GM12878 (cell line): Measurements from ENCODE around the gene SLC22A23. TPM values are rescaled to one million over a fixed set of nuclear protein-coding genes. Genes with fewer than 3 reads are reported as not detected.

Experiments
- ATAC-seq: fragments of 200-7000 bp; cut with Tn5 transposase; 3 replicates; pipeline ENCODE4 v1.9.1; 2020; ENCODE audit warnings: mild to moderate bottlenecking, moderate library complexity
- BruUV-seq: library from RNA; stranded (reverse); fragments of 400-500 nt; replicated peaks from 2 replicates; lab custom pipeline; 2021; lab: Mats Ljungman, UMichigan
- CTCF ChIA-PET: fragments of 300-600 bp; sonication (Branson Sonifier 250); formaldehyde crosslinking; extraction: SDS; loops from one replicate; lab custom pipeline; 2021; ENCODE audit warnings: inconsistent platforms; lab: Yijun Ruan, JAX
- POLR2A ChIA-PET: fragments of 350-600 bp; formaldehyde crosslinking; extraction: SDS; loops from one replicate; lab custom pipeline; 2021; ENCODE audit warnings: inconsistent platforms; lab: Charles Lee
- RAD21 ChIA-PET: fragments of 300-600 bp; sonication (Branson Sonifier 250); formaldehyde crosslinking; loops from one replicate; lab custom pipeline; 2023; ENCODE audit warnings: antibody characterized with exemption; ENCODE audit not compliant: unreplicated experiment; lab: Charles Lee
- SMC1A ChIA-PET: fragments of 300-600 bp; sonication (Branson Sonifier 250); formaldehyde crosslinking; loops from one replicate; lab custom pipeline; 2023; ENCODE audit not compliant: unreplicated experiment, uncharacterized antibody; lab: Charles Lee
- DNase-seq: peaks from one replicate; pipeline ENCODE4 v3.0.0-alpha.2; 2011; ENCODE audit warnings: low read depth, low spot score
- FAIRE-seq: peaks from 3 replicates; lab custom pipeline; 2011; peaks lifted over from hg19 to GRCh38; lab: Jason Lieb, UNC
- H2AFZ ChIP-seq: 2 replicates; pipeline ENCODE4 v1.6.0; 2011; ENCODE audit warnings: low read depth, low read length, control low read depth; ENCODE audit not compliant: control insufficient read depth
- H3K27ac ChIP-seq: 2 replicates; pipeline ENCODE4 v1.5.1; 2011; ENCODE audit warnings: control low read depth; ENCODE audit not compliant: control insufficient read depth, insufficient read depth
- H3K27me3 ChIP-seq, 2 experiments: replicated peaks in 1 of 2; 2 replicates each; pipeline versions ENCODE4 v1.6.0 to v1.6.1; 2011; ENCODE audit warnings: low read length in 1 of 2; ENCODE audit not compliant: control insufficient read depth in 2 of 2, insufficient read depth in 2 of 2
- H3K36me3 ChIP-seq, 2 experiments: 2 replicates each; pipeline ENCODE4 v1.5.1; 2011; ENCODE audit warnings: low read length in 1 of 2; ENCODE audit not compliant: control insufficient read depth in 2 of 2, insufficient read depth in 2 of 2
- H3K4me1 ChIP-seq: 2 replicates; pipeline ENCODE4 v1.6.1; 2011; ENCODE audit warnings: mild to moderate bottlenecking, low read length, moderate library complexity, mixed read lengths; ENCODE audit not compliant: control insufficient read depth, insufficient read depth
- H3K4me2 ChIP-seq: 2 replicates; pipeline ENCODE4 v1.6.0; 2011; ENCODE audit warnings: control low read depth; ENCODE audit not compliant: control insufficient read depth, insufficient read depth
- H3K4me3 ChIP-seq: fragments of 200-600 bp; sonication (generic); 2 replicates; pipeline ENCODE4 v1.5.1; 2016
- H3K79me2 ChIP-seq: 2 replicates; pipeline ENCODE4 v1.6.0; 2011; ENCODE audit warnings: low read length; ENCODE audit not compliant: control insufficient read depth, insufficient read depth
- H3K9ac ChIP-seq: 2 replicates; pipeline ENCODE4 v1.8.0; 2011; ENCODE audit warnings: low read length, control low read depth, mixed read lengths; ENCODE audit not compliant: control insufficient read depth, insufficient read depth
- H3K9me3 ChIP-seq: replicated peaks from 3 replicates; pipeline ENCODE4 v1.5.1; 2011; ENCODE audit warnings: mild to moderate bottlenecking, low read length; ENCODE audit not compliant: control insufficient read depth, insufficient read depth
- H4K20me1 ChIP-seq: 2 replicates; pipeline ENCODE4 v1.6.0; 2011; ENCODE audit not compliant: control insufficient read depth, insufficient read depth
- CEBPB ChIP-seq, 2 experiments: fragments of 150-350 bp in 1 of 2; IDR thresholded peaks; 2 replicates each; pipeline ENCODE4 v1.6.1; 2012 to 2014; ENCODE audit warnings: low read depth in 2 of 2, low read length in 2 of 2, borderline replicate concordance in 1 of 2, inconsistent platforms in 1 of 2
- NFIC ChIP-seq: IDR thresholded peaks from 2 replicates; pipeline ENCODE4 v1.6.1; 2012; ENCODE audit warnings: low read depth, mild to moderate bottlenecking, inconsistent platforms, low read length, moderate library complexity
- NFYB ChIP-seq: IDR thresholded peaks from 2 replicates; pipeline ENCODE4 v1.6.1; 2011; ENCODE audit warnings: low read depth, mild to moderate bottlenecking, low read length, improper control_type of control experiment, moderate library complexity; ENCODE audit not compliant: insufficient read depth
- NKRF ChIP-seq: fragments of 450-650 bp; conservative IDR thresholded peaks from 2 replicates; pipeline ENCODE4 v1.6.1; 2017; ENCODE audit warnings: mild to moderate bottlenecking, moderate library complexity
- PAX8 ChIP-seq: fragments of 450-650 bp; IDR thresholded peaks from 2 replicates; pipeline ENCODE4 v1.6.1; 2017; ENCODE audit warnings: mild to moderate bottlenecking, moderate library complexity
- PML ChIP-seq: IDR thresholded peaks from 2 replicates; pipeline ENCODE4 v1.6.1; 2012; ENCODE audit warnings: low read length, inconsistent platforms
- POLR2A ChIP-seq: IDR thresholded peaks from 2 replicates; pipeline ENCODE4 v1.6.1; 2011; ENCODE audit warnings: low read depth, mild to moderate bottlenecking, low read length
- POU2F2 ChIP-seq: IDR thresholded peaks from 3 replicates; pipeline ENCODE4 v1.6.1; 2011; ENCODE audit warnings: low read depth, mild to moderate bottlenecking, low read length, borderline replicate concordance
- WGBS: methylation state at CpG from one replicate; pipeline ENCODE4 v1.1.6; 2016; ENCODE audit warnings: low lambda C conversion rate; ENCODE audit not compliant: insufficient replicate concordance, insufficient coverage; ENCODE audit errors: missing lambda C conversion rate; 5-methylcytosine and 5-hydroxymethylcytosine counted together
- in situ Hi-C: fragments of 300-500 bp; cut with MboI; formaldehyde crosslinking; loops from 9 replicates; pipeline ENCODE4 v1.14.3; 2018; ENCODE audit warnings: mixed read lengths
- intact Hi-C: fragments of 100-400 bp; cut with micrococcal nuclease; formaldehyde crosslinking; loops from one replicate; pipeline ENCODE4 v1.14.2; 2022; ENCODE audit not compliant: unreplicated experiment
- polyA plus RNA-seq, 11 experiments: library from polyadenylated mRNA; depleted of rRNA in 4 of 11; unstranded in 6 of 11; stranded (reverse) in 5 of 11; fragments of >200 nt; fragmentation: Nextera tagmentation in 4 of 11; fragmentation: Illumina TruSeq in 1 of 11; extraction: Ambion mirVana in 4 of 11; extraction: Trizol in 1 of 11; gene quantifications; 1 replicate in 1 of 11; 2 replicates in 10 of 11; pipeline versions ENCODE4 v1.2.1 to v1.2.3, GENCODE V29; 2011 to 2016; ENCODE audit warnings: inconsistent platforms in 2 of 11, missing spikeins in 2 of 11, low read depth in 1 of 11
- total RNA-seq, 4 experiments: library from RNA; depleted of rRNA in 3 of 4; stranded (reverse); fragments of >200 nt in 3 of 4; fragmentation: Illumina TruSeq in 1 of 4; extraction: Trizol in 1 of 4; gene quantifications; 2 replicates each; pipeline versions ENCODE4 v1.2.1 to v1.2.3, GENCODE V29; 2013 to 2021
- TF ChIP-seq, protein P1 (sequence below): fragments of 150-350 bp; IDR thresholded peaks from 2 replicates; pipeline ENCODE4 v1.6.1; 2014; ENCODE audit warnings: mild to moderate bottlenecking, low read depth, low read length

The SLC22A23 gene
- total and polyA plus RNA-seq, 10 of the 15 experiments (the other 5 are each of a cell fraction or from before 2014, with no cell fraction given), result 0.20 to 2.4 (median 0.74) TPM

GRCh38 chr6:3297006-3297405, 159.8 kb downstream of the SLC22A23 start:
- POLR2A ChIA-PET, result no interaction called here
- no peak overlapping the region for H3K4me2 ChIP-seq
- SMC1A ChIA-PET, result interaction anchor here (1.1 to 1.2 kb wide), 2 partner anchors 34 to 61 kb away, joined by 3 to 4 read pairs; no protein-coding TSS in a partner anchor
- H3K79me2 ChIP-seq, result no peaks in the 10 kb centered on the region
- BruUV-seq, result no TSS peak
- intact Hi-C loops (no loop called here), in situ Hi-C loops (no loop called here)
- RAD21 ChIA-PET, result interaction anchor here (0.9 to 1.1 kb wide), 2 partner anchors 17 to 435 kb away, joined by 3 read pairs; no protein-coding TSS in a partner anchor
- CTCF ChIA-PET, result no interaction called here
- H3K4me3 ChIP-seq, result no peak overlapping the region
- peaks cover 0 to 4% of the 10 kb centered on the region in 2 experiments; a peak in 1 of 4 replicates for H3K27me3 ChIP-seq
- H3K36me3 ChIP-seq, result no peaks in the 10 kb centered on the region
- no peaks in the 10 kb centered on the region for H3K4me1 ChIP-seq
- ATAC-seq (no peak), DNase-seq (no peak), FAIRE-seq (no peak)
- no peak overlapping the region for H3K9ac ChIP-seq
- no peak overlapping the region for H3K27ac ChIP-seq
- H4K20me1 ChIP-seq, result no peaks in the 10 kb centered on the region
- no peaks in the 10 kb centered on the region for H3K9me3 ChIP-seq
- 12% methylated on average over 9 of the region's 9 CpGs for WGBS
- no peak for TF ChIP-seq NKRF
- no peak for TF ChIP-seq CEBPB (IDR thresholded peaks at IDR 0.05; ENCODE audit: borderline replicate concordance in 1 of 2, low read depth in 2 of 2, low read length in 2 of 2)
- no peak for TF ChIP-seq PML
- TF ChIP-seq, protein P1, sequence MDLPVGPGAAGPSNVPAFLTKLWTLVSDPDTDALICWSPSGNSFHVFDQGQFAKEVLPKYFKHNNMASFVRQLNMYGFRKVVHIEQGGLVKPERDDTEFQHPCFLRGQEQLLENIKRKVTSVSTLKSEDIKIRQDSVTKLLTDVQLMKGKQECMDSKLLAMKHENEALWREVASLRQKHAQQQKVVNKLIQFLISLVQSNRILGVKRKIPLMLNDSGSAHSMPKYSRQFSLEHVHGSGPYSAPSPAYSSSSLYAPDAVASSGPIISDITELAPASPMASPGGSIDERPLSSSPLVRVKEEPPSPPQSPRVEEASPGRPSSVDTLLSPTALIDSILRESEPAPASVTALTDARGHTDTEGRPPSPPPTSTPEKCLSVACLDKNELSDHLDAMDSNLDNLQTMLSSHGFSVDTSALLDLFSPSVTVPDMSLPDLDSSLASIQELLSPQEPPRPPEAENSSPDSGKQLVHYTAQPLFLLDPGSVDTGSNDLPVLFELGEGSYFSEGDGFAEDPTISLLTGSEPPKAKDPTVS, result no peak
- TF ChIP-seq PAX8, result no peak
- TF ChIP-seq NFIC, result no peak
- no peak for TF ChIP-seq POU2F2
- TF ChIP-seq POLR2A, result no peak
- TF ChIP-seq NFYB, result no peak
- no peak overlapping the region for H2AFZ ChIP-seq
